GM23248 (cell line): ENCODE data around the gene PIGB. TPM values are rescaled to one million over a fixed set of nuclear protein-coding genes. Genes with fewer than 3 reads are reported as not detected.

ENCODE experiments used
- DNase-seq: peaks from one replicate; pipeline ENCODE4 v3.0.0-alpha.2; 2015
- H2AFZ ChIP-seq: fragments of 200-600 bp; sonication (generic); 2 replicates; pipeline ENCODE4 v1.6.1; 2016; ENCODE audit warnings: antibody characterized with exemption
- H3F3A ChIP-seq: fragments of 200-600 bp; sonication (generic); 2 replicates; pipeline ENCODE4 v1.6.1; 2016; ENCODE audit warnings: mild to moderate bottlenecking, antibody characterized with exemption, mixed run types; ENCODE audit not compliant: insufficient read depth
- H3K27ac ChIP-seq: fragments of 200-600 bp; sonication (generic); 2 replicates; pipeline ENCODE4 v1.5.1; 2016; ENCODE audit warnings: mild to moderate bottlenecking
- H3K27me3 ChIP-seq: fragments of 200-600 bp; sonication (generic); replicated peaks from 2 replicates; pipeline ENCODE4 v1.6.1; 2016; ENCODE audit warnings: mild to moderate bottlenecking; ENCODE audit not compliant: insufficient read depth
- H3K36me3 ChIP-seq: fragments of 200-600 bp; sonication (generic); 2 replicates; pipeline ENCODE4 v1.6.1; 2016; ENCODE audit warnings: low read depth, mild to moderate bottlenecking
- H3K4me1 ChIP-seq: fragments of 200-600 bp; sonication (generic); 2 replicates; pipeline ENCODE4 v1.6.1; 2016; ENCODE audit warnings: mild to moderate bottlenecking; ENCODE audit not compliant: insufficient read depth
- H3K4me2 ChIP-seq: fragments of 200-600 bp; sonication (generic); one replicate; pipeline ENCODE4 v1.6.1; 2016; ENCODE audit warnings: mild to moderate bottlenecking; ENCODE audit not compliant: unreplicated experiment
- H3K4me3 ChIP-seq: fragments of 200-600 bp; sonication (generic); 2 replicates; pipeline ENCODE4 v1.5.1; 2016; ENCODE audit warnings: mild to moderate bottlenecking
- H3K79me2 ChIP-seq: fragments of 200-600 bp; sonication (generic); 2 replicates; pipeline ENCODE4 v1.6.1; 2016; ENCODE audit warnings: mild to moderate bottlenecking; ENCODE audit not compliant: insufficient read depth
- H3K9ac ChIP-seq: fragments of 200-600 bp; sonication (generic); 2 replicates; pipeline ENCODE4 v1.6.1; 2016; ENCODE audit warnings: mild to moderate bottlenecking
- H3K9me2 ChIP-seq: fragments of 200-600 bp; sonication (generic); 2 replicates; pipeline ENCODE4 v1.6.1; 2016; ENCODE audit warnings: mixed run types, mild to moderate bottlenecking, moderate library complexity; ENCODE audit not compliant: insufficient read depth
- H3K9me3 ChIP-seq: fragments of 200-600 bp; sonication (generic); one replicate; pipeline ENCODE4 v1.6.1; 2017; ENCODE audit warnings: low read depth
- H4K20me1 ChIP-seq: fragments of 200-600 bp; sonication (generic); 2 replicates; pipeline ENCODE4 v1.6.0; 2016; ENCODE audit not compliant: insufficient read depth
- EZH2 ChIP-seq: fragments of 200-600 bp; sonication (generic); IDR thresholded peaks from 2 replicates; pipeline ENCODE4 v1.6.1; 2018; ENCODE audit warnings: antibody characterized with exemption, mild to moderate bottlenecking; ENCODE audit not compliant: insufficient read depth, poor library complexity, severe bottlenecking
- EZH2phosphoT487 ChIP-seq: fragments of 200-600 bp; sonication (generic); IDR thresholded peaks from 2 replicates; pipeline ENCODE4 v1.6.1; 2018; ENCODE audit warnings: antibody characterized with exemption, moderate library complexity, mild to moderate bottlenecking, low read depth; ENCODE audit not compliant: insufficient read depth
- WGBS, 2 experiments: methylation state at CpG; one replicate each; pipeline ENCODE4 v1.1.6; 2015 to 2017; ENCODE audit warnings: low lambda C conversion rate in 2 of 2, low coverage in 1 of 2; ENCODE audit errors: missing lambda C conversion rate in 2 of 2; 5-methylcytosine and 5-hydroxymethylcytosine counted together
- in situ Hi-C: fragments of 300-500 bp; cut with MboI; formaldehyde crosslinking; loops from 2 replicates; pipeline ENCODE4 v1.15.0; 2020
- polyA plus RNA-seq: library from polyadenylated mRNA; unstranded; fragments of >200 nt; fragmentation: Nextera tagmentation; extraction: Ambion mirVana; gene quantifications from 2 replicates; pipeline ENCODE4 v1.2.1, GENCODE V29; 2016
- total RNA-seq: library from RNA; depleted of rRNA; stranded (reverse); fragments of >200 nt; shearing (Covaris generic); gene quantifications from 2 replicates; pipeline ENCODE4 v1.2.3, GENCODE V29; 2014

The PIGB gene
- total and polyA plus RNA-seq, 2 experiments from 2014 or later = 10.4 to 17.2 TPM

- Histone ChIP-seq H4K20me1 (no peaks in the 10 kb centered on the region), H3K9me2 (no peaks in the 10 kb centered on the region), H3K27me3 (no peaks in the 10 kb centered on the region), H3K9me3 (no peaks in the 10 kb centered on the region), H3K4me1 (peaks cover 9% of the 10 kb centered on the region), H3K27ac (no peak overlapping the region), H3K4me3 (no peak overlapping the region), H3K79me2 (no peaks in the 10 kb centered on the region), H3K4me2 (no peak overlapping the region), H3K36me3 (peaks cover 15% of the 10 kb centered on the region), H3K9ac (no peak overlapping the region), H3F3A (no peaks in the 10 kb centered on the region; the same call in 1 of the 2 replicates), H2AFZ (no peak overlapping the region)
- WGBS, 2 experiments = 63 to 82% methylated on average over 2 of the region's 2 CpGs
- in situ Hi-C loops = no loop called here
- TF ChIP-seq EZH2 = no peak
- TF ChIP-seq EZH2phosphoT487 = no peak
- no peak for DNase-seq
These were observed 34.0 kb downstream of the PIGB start for GRCh38 chr15:55353025-55353424.

GRCh38 chr15:55356985-55357585 lies 38.1 kb downstream of the PIGB start:
- 95 to 98% methylated on average over 5 of the region's 5 CpGs for WGBS, 2 experiments
- Histone ChIP-seq H3K27ac (peak overlapping the region; percentile 22; the same call in 1 of the 2 replicates), H3K9me2 (no peaks in the 10 kb centered on the region), H3K9ac (no peak overlapping the region), H3K9me3 (no peaks in the 10 kb centered on the region), H3K4me3 (no peak overlapping the region), H3K4me2 (no peak overlapping the region), H3F3A (peaks cover 7% of the 10 kb centered on the region; the same call in 1 of the 2 replicates), H3K36me3 (peaks cover 15% of the 10 kb centered on the region), H4K20me1 (no peaks in the 10 kb centered on the region), H3K27me3 (no peaks in the 10 kb centered on the region), H3K4me1 (peaks cover 12% of the 10 kb centered on the region), H2AFZ (no peak overlapping the region), H3K79me2 (no peaks in the 10 kb centered on the region)
- no peak for DNase-seq
- TF ChIP-seq EZH2phosphoT487 = no peak
- in situ Hi-C loops = no loop called here

GRCh38 chr15:55357774-55358173 lies 38.8 kb downstream of the PIGB start:
- Histone ChIP-seq H3K36me3 (peaks cover 15% of the 10 kb centered on the region), H3K9me3 (no peaks in the 10 kb centered on the region), H3K79me2 (no peaks in the 10 kb centered on the region), H3K9ac (no peak overlapping the region), H3K27me3 (no peaks in the 10 kb centered on the region), H3K4me2 (peak overlapping the region; percentile 17), H3F3A (peaks cover 7% of the 10 kb centered on the region; the same call in 1 of the 2 replicates), H3K4me3 (no peak overlapping the region), H4K20me1 (no peaks in the 10 kb centered on the region), H2AFZ (no peak overlapping the region), H3K4me1 (peaks cover 12% of the 10 kb centered on the region), H3K9me2 (no peaks in the 10 kb centered on the region), H3K27ac (peak overlapping the region; percentile 22; the same call in 1 of the 2 replicates)
- WGBS, 2 experiments = 28 to 30% methylated on average over 2 of the region's 2 CpGs
- in situ Hi-C loops = no loop called here
- DNase-seq = peak; percentile 84
- TF ChIP-seq EZH2 (no peak), EZH2phosphoT487 (0 out of 2 replicates have a peak, but pooled peaks have one; percentile 50)

GRCh38 chr15:55358471-55358870 lies 39.4 kb downstream of the PIGB start:
- Histone ChIP-seq H3K36me3 (peaks cover 19% of the 10 kb centered on the region), H3K9ac (no peak overlapping the region), H4K20me1 (no peaks in the 10 kb centered on the region), H3K9me2 (no peaks in the 10 kb centered on the region), H2AFZ (no peak overlapping the region), H3K79me2 (no peaks in the 10 kb centered on the region), H3F3A (peaks cover 7% of the 10 kb centered on the region; the same call in 1 of the 2 replicates), H3K4me3 (no peak overlapping the region), H3K27me3 (no peaks in the 10 kb centered on the region), H3K4me2 (no peak overlapping the region), H3K9me3 (no peaks in the 10 kb centered on the region), H3K4me1 (peaks cover 12% of the 10 kb centered on the region), H3K27ac (no peak overlapping the region)
- TF ChIP-seq EZH2phosphoT487 (no peak), EZH2 (no peak)
- in situ Hi-C loops = no loop called here
- DNase-seq = no peak
